ENCODE measurements around the gene MBD5.
"Not testable (repeated sequence)": the region's sequence is repeated elsewhere in the genome, so short reads cannot be mapped to it uniquely, and the experiment has no call there.

The MBD5 gene

GRCh38 chr2:148021059-148021861 is at the start of gene MBD5:
TSS of gene MBD5 (plus strand) at chr2:148021091.
- Mint-ChIP-seq H3K4me3 (peak within 1 kb of the TSS; percentile 99 to 100), H3K9me3 (no peaks in the 10 kb centered on the region), H3K27ac (peak within 1 kb of the TSS; percentile 97), H3K27me3 (no peaks in the 10 kb centered on the region), H3K4me1 (peaks cover 45% of the 10 kb centered on the region)
- ATAC-seq (peak; percentile 75), DNase-seq (peak; percentile 73 to 77)

- peaks cover 10% of the 10 kb centered on the region for H3K4me1 Mint-ChIP-seq
- no peaks in the 10 kb centered on the region for H3K27me3 Mint-ChIP-seq
- H3K4me3 Mint-ChIP-seq: no peak overlapping the region
- no peak for ATAC-seq
- H3K9me3 Mint-ChIP-seq: peaks cover 0 to 5% of the 10 kb centered on the region in 2 donors
- DNase-seq: no peak
- H3K27ac Mint-ChIP-seq: no peak overlapping the region
Observed at GRCh38 chr2:147976102-147976501, 44.8 kb upstream of the MBD5 start.

- no peak overlapping the region for H3K4me3 Mint-ChIP-seq
Observed at GRCh38 chr2:147977679-147978078, 43.2 kb upstream of the MBD5 start.

GRCh38 chr2:147980940-147981528 is 39.9 kb upstream of the MBD5 start:
- Mint-ChIP-seq H3K4me1 (peaks cover 28% of the 10 kb centered on the region), H3K27ac (no peak overlapping the region), H3K4me3 (no peak overlapping the region), H3K9me3 (peaks cover 0 to 5% of the 10 kb centered on the region in 2 donors), H3K27me3 (no peaks in the 10 kb centered on the region)
- no peak for ATAC-seq
- DNase-seq: no peak

More at GRCh38 chr2:147977679-147978078, 43.2 kb upstream of the MBD5 start:
- Mint-ChIP-seq H3K9me3 (peaks cover 0 to 5% of the 10 kb centered on the region in 2 donors), H3K27me3 (no peaks in the 10 kb centered on the region), H3K4me1 (peaks cover 12% of the 10 kb centered on the region), H3K27ac (no peak overlapping the region)
- no peak for DNase-seq
- no peak for ATAC-seq

GRCh38 chr2:147989102-147989501 is 31.8 kb upstream of the MBD5 start:
- ATAC-seq (no peak), DNase-seq (no peak)
- no peaks in the 10 kb centered on the region for H3K9me3 Mint-ChIP-seq
- no peak overlapping the region for H3K27ac Mint-ChIP-seq
- H3K4me3 Mint-ChIP-seq: no peak overlapping the region
- H3K27me3 Mint-ChIP-seq: no peaks in the 10 kb centered on the region
- peaks cover 23% of the 10 kb centered on the region for H3K4me1 Mint-ChIP-seq

- no peaks in the 10 kb centered on the region for H3K9me3 Mint-ChIP-seq
Observed at GRCh38 chr2:147989809-147990403, 31.0 kb upstream of the MBD5 start.

GRCh38 chr2:147994965-147995364 is 25.9 kb upstream of the MBD5 start:
- H3K4me1 Mint-ChIP-seq: peaks cover 36% of the 10 kb centered on the region
- not testable (repeated sequence) for H3K9me3 Mint-ChIP-seq, DNase-seq, H3K27me3 Mint-ChIP-seq, H3K27ac Mint-ChIP-seq, ATAC-seq, H3K4me3 Mint-ChIP-seq

More at GRCh38 chr2:147989809-147990403, 31.0 kb upstream of the MBD5 start:
- Mint-ChIP-seq H3K4me3 (no peak overlapping the region), H3K27me3 (no peaks in the 10 kb centered on the region), H3K4me1 (peaks cover 22% of the 10 kb centered on the region), H3K27ac (no peak overlapping the region)
- peak; percentile 67 for ATAC-seq
- peak in 1 of 2 donors; percentile 12 for DNase-seq

GRCh38 chr2:147996828-147997227 is 24.1 kb upstream of the MBD5 start:
- Mint-ChIP-seq H3K4me3 (no peak overlapping the region), H3K9me3 (peaks cover 4 to 8% of the 10 kb centered on the region in 2 donors), H3K27ac (no peak overlapping the region), H3K27me3 (no peaks in the 10 kb centered on the region), H3K4me1 (peaks cover 35% of the 10 kb centered on the region)
- ATAC-seq (no peak), DNase-seq (no peak)

- peaks cover 18 to 21% of the 10 kb centered on the region in 2 donors for H3K9me3 Mint-ChIP-seq
- H3K27me3 Mint-ChIP-seq: no peaks in the 10 kb centered on the region
- peaks cover 28% of the 10 kb centered on the region for H3K4me1 Mint-ChIP-seq
- ATAC-seq: no peak
- H3K4me3 Mint-ChIP-seq: no peak overlapping the region
- H3K27ac Mint-ChIP-seq: peak overlapping the region in 1 of 2 donors; percentile 35
- DNase-seq: no peak
Observed at GRCh38 chr2:147998203-147998602, 22.7 kb upstream of the MBD5 start.

GRCh38 chr2:147999126-147999525 is 21.8 kb upstream of the MBD5 start:
- Mint-ChIP-seq H3K27ac (no peak overlapping the region), H3K27me3 (no peaks in the 10 kb centered on the region), H3K4me3 (no peak overlapping the region), H3K9me3 (peaks cover 27 to 31% of the 10 kb centered on the region in 2 donors), H3K4me1 (peaks cover 28% of the 10 kb centered on the region)
- DNase-seq (no peak), ATAC-seq (no peak)

GRCh38 chr2:148000095-148000494 is 20.8 kb upstream of the MBD5 start:
- DNase-seq: no peak
- Mint-ChIP-seq H3K4me1 (peaks cover 28% of the 10 kb centered on the region), H3K4me3 (no peak overlapping the region), H3K9me3 (peaks cover 28 to 35% of the 10 kb centered on the region in 2 donors), H3K27ac (no peak overlapping the region), H3K27me3 (no peaks in the 10 kb centered on the region)
- no peak for ATAC-seq

GRCh38 chr2:148002420-148002819 is 18.5 kb upstream of the MBD5 start:
- H3K4me3 Mint-ChIP-seq, H3K27me3 Mint-ChIP-seq, H3K27ac Mint-ChIP-seq, ATAC-seq, DNase-seq: not testable (repeated sequence)
- Mint-ChIP-seq H3K9me3 (peaks cover 28 to 34% of the 10 kb centered on the region in 2 donors), H3K4me1 (peaks cover 28% of the 10 kb centered on the region)

- peaks cover 42 to 44% of the 10 kb centered on the region in 2 donors for H3K9me3 Mint-ChIP-seq
- DNase-seq (no peak), ATAC-seq (no peak)
- H3K4me1 Mint-ChIP-seq: peaks cover 22% of the 10 kb centered on the region
- peak overlapping the region in 1 of 2 donors; percentile 12 for H3K27ac Mint-ChIP-seq
- no peaks in the 10 kb centered on the region for H3K27me3 Mint-ChIP-seq
- H3K4me3 Mint-ChIP-seq: no peak overlapping the region
Observed at GRCh38 chr2:148006249-148007007, 14.5 kb upstream of the MBD5 start.

- peaks cover 33 to 35% of the 10 kb centered on the region in 2 donors for H3K9me3 Mint-ChIP-seq
- H3K4me1 Mint-ChIP-seq: peaks cover 30% of the 10 kb centered on the region
Observed at GRCh38 chr2:148007219-148007900, 13.5 kb upstream of the MBD5 start.

GRCh38 chr2:148008411-148008810 is 12.5 kb upstream of the MBD5 start:
- H3K27ac Mint-ChIP-seq, H3K27me3 Mint-ChIP-seq, ATAC-seq, DNase-seq, H3K4me3 Mint-ChIP-seq: not testable (repeated sequence)
- H3K4me1 Mint-ChIP-seq: peaks cover 30% of the 10 kb centered on the region
- H3K9me3 Mint-ChIP-seq: peaks cover 22 to 24% of the 10 kb centered on the region in 2 donors

More at GRCh38 chr2:148007219-148007900, 13.5 kb upstream of the MBD5 start:
- DNase-seq (no peak), ATAC-seq (no peak)
- Mint-ChIP-seq H3K27ac (no peak overlapping the region), H3K27me3 (no peaks in the 10 kb centered on the region), H3K4me3 (no peak overlapping the region)
